ENCODE measurements around the gene AKAP10. TPM values are rescaled to one million over a fixed set of nuclear protein-coding genes. Genes with fewer than 3 reads are reported as not detected.

AKAP10 gene
- total RNA-seq, 1 experiment from 2014 or later, result 20.2 TPM

- no peak overlapping the region for H3K27ac ChIP-seq (ENCODE audit: insufficient read length, low read depth, low read length)
- Mint-ChIP-seq H3K36me3 (ENCODE audit: insufficient read depth in 1 of 3, low read depth in 3 of 3) (peaks cover 16 to 62% (median 58%) of the 10 kb centered on the region in 3 experiments), H3K9me3 (no peaks in the 10 kb centered on the region), H3K27me3 (ENCODE audit: low read depth) (no peaks in the 10 kb centered on the region; the same call in 1 of the 2 replicates), H3K4me1 (peaks cover 21 to 24% of the 10 kb centered on the region in 2 experiments), H3K4me3 (no peak overlapping the region), H3K27ac (peak overlapping the region in 2 of 3 experiments; percentile 42 to 79; a peak in 4 of 7 replicates)
- no peak overlapping the region for H2BK120ac ChIP-seq (ENCODE audit: low read depth, low read length, poor library complexity, severe bottlenecking)
- TF ChIP-seq, protein P1, sequence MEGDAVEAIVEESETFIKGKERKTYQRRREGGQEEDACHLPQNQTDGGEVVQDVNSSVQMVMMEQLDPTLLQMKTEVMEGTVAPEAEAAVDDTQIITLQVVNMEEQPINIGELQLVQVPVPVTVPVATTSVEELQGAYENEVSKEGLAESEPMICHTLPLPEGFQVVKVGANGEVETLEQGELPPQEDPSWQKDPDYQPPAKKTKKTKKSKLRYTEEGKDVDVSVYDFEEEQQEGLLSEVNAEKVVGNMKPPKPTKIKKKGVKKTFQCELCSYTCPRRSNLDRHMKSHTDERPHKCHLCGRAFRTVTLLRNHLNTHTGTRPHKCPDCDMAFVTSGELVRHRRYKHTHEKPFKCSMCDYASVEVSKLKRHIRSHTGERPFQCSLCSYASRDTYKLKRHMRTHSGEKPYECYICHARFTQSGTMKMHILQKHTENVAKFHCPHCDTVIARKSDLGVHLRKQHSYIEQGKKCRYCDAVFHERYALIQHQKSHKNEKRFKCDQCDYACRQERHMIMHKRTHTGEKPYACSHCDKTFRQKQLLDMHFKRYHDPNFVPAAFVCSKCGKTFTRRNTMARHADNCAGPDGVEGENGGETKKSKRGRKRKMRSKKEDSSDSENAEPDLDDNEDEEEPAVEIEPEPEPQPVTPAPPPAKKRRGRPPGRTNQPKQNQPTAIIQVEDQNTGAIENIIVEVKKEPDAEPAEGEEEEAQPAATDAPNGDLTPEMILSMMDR (conservative IDR thresholded peaks at IDR 0.05), result no peak
- no peak overlapping the region for H2AFZ ChIP-seq (ENCODE audit: low read length)
- H3K27me3 ChIP-seq (ENCODE audit: insufficient read depth, low read length), result no peaks in the 10 kb centered on the region
- WGBS (ENCODE audit: extremely low coverage, insufficient read length, low lambda C conversion rate), result no CpG with 5 or more reads among the region's 4 CpGs
- H3K23ac ChIP-seq (ENCODE audit: insufficient read length, low read depth, low read length), result no peak overlapping the region
- H3K56ac ChIP-seq (ENCODE audit: insufficient read length, low read depth, low read length), result no peak overlapping the region
- no peak overlapping the region for H3K9ac ChIP-seq (ENCODE audit: extremely low read depth, insufficient read length, low read length)
- no peak for DNase-seq
- H2BK5ac ChIP-seq (ENCODE audit: insufficient read length, low read length), result no peak overlapping the region
- no peak overlapping the region for H4K91ac ChIP-seq (ENCODE audit: insufficient read length, low read depth, low read length)
- peaks cover 4% of the 10 kb centered on the region; the same call in 1 of the 2 replicates for H3K4me1 ChIP-seq (ENCODE audit: insufficient read depth, low read length)
- no peaks in the 10 kb centered on the region for H4K20me1 ChIP-seq (ENCODE audit: control insufficient read depth, insufficient read depth, insufficient read length)
- H4K8ac ChIP-seq (replicated peaks; ENCODE audit: insufficient read length, low read depth, low read length), result no peak overlapping the region
- H3K4ac ChIP-seq (ENCODE audit: low read depth, low read length), result no peak overlapping the region
- H3K79me1 ChIP-seq (ENCODE audit: insufficient read depth, low read depth, low read length, poor library complexity, severe bottlenecking), result peaks cover 5% of the 10 kb centered on the region
- H2AK5ac ChIP-seq (ENCODE audit: insufficient read length, low read length), result no peak overlapping the region
- no peaks in the 10 kb centered on the region for H3K79me2 ChIP-seq (ENCODE audit: insufficient read depth, low read length)
- no peak overlapping the region for H3T11ph ChIP-seq (ENCODE audit: low read length)
- no peaks in the 10 kb centered on the region for H3K23me2 ChIP-seq (ENCODE audit: insufficient read length, low read depth, low read length, poor library complexity, severe bottlenecking)
- no peak overlapping the region for H3K14ac ChIP-seq (ENCODE audit: insufficient read depth, low read length)
- H4K5ac ChIP-seq (ENCODE audit: insufficient read length, low read depth, low read length), result no peak overlapping the region
- no peak overlapping the region for H2BK15ac ChIP-seq (ENCODE audit: low read depth, low read length)
- no peak overlapping the region for H2BK12ac ChIP-seq (ENCODE audit: insufficient read length, low read depth, low read length)
- H3K18ac ChIP-seq (ENCODE audit: insufficient read length, low read depth, low read length), result no peak overlapping the region
- H2BK20ac ChIP-seq (ENCODE audit: low read depth, low read length, poor library complexity, severe bottlenecking), result no peak overlapping the region
- H3K4me2 ChIP-seq (ENCODE audit: insufficient read depth, insufficient read length, low read length), result no peak overlapping the region
- H3K9me3 ChIP-seq (ENCODE audit: control insufficient read depth, low read depth, low read length), result no peaks in the 10 kb centered on the region
Observed at GRCh38 chr17:19940722-19941464, 36.7 kb downstream of the AKAP10 start.
